ENCODE results near the gene ZNF366. TPM values are rescaled to one million over a fixed set of nuclear protein-coding genes. Genes with fewer than 3 reads are reported as not detected.

Gene ZNF366
- total and polyA plus RNA-seq, 2 of the 13 experiments (the other 11 are each of a cell fraction or from before 2014, with no cell fraction given): not detected

GRCh38 chr5:72436796-72437471 lies 70.3 kb downstream of the ZNF366 start (continued):
- no peak for TF ChIP-seq ZNF235 (CRISPR knock-in tag; IDR thresholded peaks at IDR 0.05; ENCODE audit: borderline replicate concordance)
- TF ChIP-seq, protein P1, sequence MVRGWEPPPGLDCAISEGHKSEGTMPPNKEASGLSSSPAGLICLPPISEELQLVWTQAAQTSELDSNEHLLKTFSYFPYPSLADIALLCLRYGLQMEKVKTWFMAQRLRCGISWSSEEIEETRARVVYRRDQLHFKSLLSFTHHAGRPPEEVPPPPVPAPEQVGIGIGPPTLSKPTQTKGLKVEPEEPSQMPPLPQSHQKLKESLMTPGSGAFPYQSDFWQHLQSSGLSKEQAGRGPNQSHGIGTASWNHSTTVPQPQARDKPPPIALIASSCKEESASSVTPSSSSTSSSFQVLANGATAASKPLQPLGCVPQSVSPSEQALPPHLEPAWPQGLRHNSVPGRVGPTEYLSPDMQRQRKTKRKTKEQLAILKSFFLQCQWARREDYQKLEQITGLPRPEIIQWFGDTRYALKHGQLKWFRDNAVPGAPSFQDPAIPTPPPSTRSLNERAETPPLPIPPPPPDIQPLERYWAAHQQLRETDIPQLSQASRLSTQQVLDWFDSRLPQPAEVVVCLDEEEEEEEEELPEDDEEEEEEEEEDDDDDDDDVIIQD (CRISPR knock-in tag; IDR thresholded peaks at IDR 0.05; ENCODE audit: low read depth): no peak
- TF ChIP-seq ZNF10 (CRISPR knock-in tag; IDR thresholded peaks at IDR 0.05; ENCODE audit: borderline replicate concordance, low read depth): no peak
- no peak for TF ChIP-seq ZNF331 (CRISPR knock-in tag; IDR thresholded peaks at IDR 0.05)

DNA sequence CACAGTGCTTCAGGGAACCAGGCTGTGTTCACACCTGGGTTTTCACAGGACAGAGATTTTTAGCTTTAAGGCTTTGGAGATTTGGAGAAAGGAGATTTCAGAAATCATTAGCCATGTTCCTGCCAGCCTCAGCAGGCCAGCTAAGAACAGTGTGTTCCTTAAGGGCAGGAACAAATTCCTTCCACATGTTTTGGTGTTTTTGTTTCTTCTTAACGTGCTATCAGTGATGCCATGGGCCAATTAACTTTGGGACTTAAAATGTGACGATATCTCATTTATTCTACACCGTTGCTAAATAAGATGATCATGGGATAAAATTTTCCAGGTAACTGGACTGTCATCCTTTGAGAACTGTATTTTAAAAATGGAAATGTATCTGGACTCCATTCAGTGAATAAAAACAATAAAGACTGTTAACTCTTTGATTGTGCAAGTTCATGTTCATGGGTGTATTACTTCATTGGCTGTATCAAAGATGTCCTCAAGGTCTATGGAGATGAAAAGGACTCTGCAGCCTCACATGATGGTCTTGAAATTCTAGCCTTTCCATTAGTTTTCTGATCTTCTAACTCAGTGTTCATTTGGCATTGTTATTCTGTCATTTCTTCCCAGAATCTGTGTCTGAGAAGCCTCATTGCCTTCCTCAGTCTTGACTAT lies 72.3 kb downstream of the ZNF366 start:
- Histone ChIP-seq H3K27me3 (ENCODE audit: control insufficient read depth in 1 of 2, insufficient read depth in 2 of 2, low read length in 2 of 2) (peaks cover 0 to 11% of the 10 kb centered on the region in 2 experiments; a peak in 1 of 5 replicates), H3K4me1 (ENCODE audit: insufficient read depth, low read length) (no peaks in the 10 kb centered on the region), H3K4me3 (replicated peaks in 1 of 3; ENCODE audit: insufficient read depth in 1 of 3, low read depth in 2 of 3, low read length in 3 of 3) (no peak overlapping the region), H3K4me2 (ENCODE audit: low read depth, low read length) (no peak overlapping the region), H3K36me3 (replicated peaks in 1 of 2; ENCODE audit: control insufficient read depth in 1 of 2, insufficient read depth in 2 of 2, low read length in 2 of 2) (no peaks in the 10 kb centered on the region), H3K79me2 (ENCODE audit: insufficient read depth, low read length) (no peaks in the 10 kb centered on the region), H3K9ac (ENCODE audit: insufficient read depth, low read depth, low read length) (no peak overlapping the region), H4K20me1 (ENCODE audit: insufficient read depth, low read length) (no peaks in the 10 kb centered on the region), H2AFZ (ENCODE audit: low read length) (no peak overlapping the region), H3K27ac (ENCODE audit: extremely low read length, insufficient read depth, low read length) (no peak overlapping the region), H3K9me3 (ENCODE audit: low read length) (no peaks in the 10 kb centered on the region)
- 0% methylated on average over 3 of the region's 3 CpGs for WGBS (ENCODE audit: low lambda C conversion rate)
- ATAC-seq (no peak), FAIRE-seq (no peak), DNase-seq (ENCODE audit: low spot score) (no peak)
- BruUV-seq (replicated peaks): no TSS peak
- in situ Hi-C loops (cut with HindIII; ENCODE audit: extremely low pct_ligation_motif_present, low pct_unique_long_range_greater_than_20kb): no loop called here
- ChIA-PET POLR2A (no interaction called here), CTCF (ENCODE audit: low intra/inter-chr PET ratio, low total read pairs) (no interaction called here)
- intact Hi-C loops (cut with micrococcal nuclease; ENCODE audit: unreplicated experiment): no loop called here
- no peak for TF ChIP-seq FOXC1 (CRISPR knock-in tag; IDR thresholded peaks at IDR 0.05; ENCODE audit: borderline replicate concordance)
- no peak for TF ChIP-seq AHR (CRISPR knock-in tag; IDR thresholded peaks at IDR 0.05)
- TF ChIP-seq RBM22 (optimal IDR thresholded peaks at IDR 0.05; ENCODE audit: low read length): no peak
- TF ChIP-seq ADNP (CRISPR knock-in tag; IDR thresholded peaks at IDR 0.05): no peak
- TF ChIP-seq, protein P2, sequence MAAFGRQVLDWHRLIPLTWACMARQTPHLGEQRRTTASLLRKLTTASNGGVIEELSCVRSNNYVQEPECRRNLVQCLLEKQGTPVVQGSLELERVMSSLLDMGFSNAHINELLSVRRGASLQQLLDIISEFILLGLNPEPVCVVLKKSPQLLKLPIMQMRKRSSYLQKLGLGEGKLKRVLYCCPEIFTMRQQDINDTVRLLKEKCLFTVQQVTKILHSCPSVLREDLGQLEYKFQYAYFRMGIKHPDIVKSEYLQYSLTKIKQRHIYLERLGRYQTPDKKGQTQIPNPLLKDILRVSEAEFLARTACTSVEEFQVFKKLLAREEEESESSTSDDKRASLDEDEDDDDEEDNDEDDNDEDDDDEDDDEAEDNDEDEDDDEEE (CRISPR knock-in tag; IDR thresholded peaks at IDR 0.05): no peak
- no peak for TF ChIP-seq ZNF556 (CRISPR knock-in tag; IDR thresholded peaks at IDR 0.05; ENCODE audit: borderline replicate concordance)
- no peak for TF ChIP-seq SIN3B (IDR thresholded peaks at IDR 0.05; ENCODE audit: low read length)
- TF ChIP-seq ZNF660 (CRISPR knock-in tag; IDR thresholded peaks at IDR 0.05; ENCODE audit: borderline replicate concordance, low read depth): no peak
- no peak for TF ChIP-seq ZNF143 (CRISPR knock-in tag; IDR thresholded peaks at IDR 0.05)
- TF ChIP-seq HMG20A (CRISPR knock-in tag; IDR thresholded peaks at IDR 0.05; ENCODE audit: borderline replicate concordance): no peak
- TF ChIP-seq ZNF703 (CRISPR knock-in tag; IDR thresholded peaks at IDR 0.05; ENCODE audit: borderline replicate concordance): no peak
- TF ChIP-seq CREB3 (CRISPR knock-in tag; IDR thresholded peaks at IDR 0.05): no peak

Data from HepG2 (cell line).